BLaER1 (cell line): Measurements from ENCODE around the gene RAC3.
A peak's percentile ranks its signal among the peaks of the same experiment; 100 is the strongest.

Source experiments
- H3K27ac ChIP-seq: shearing (Covaris generic); formaldehyde crosslinking; 2 replicates; pipeline ENCODE4 v1.8.1; 2022
- H3K27me3 ChIP-seq: shearing (Covaris generic); formaldehyde crosslinking; 2 replicates; pipeline ENCODE4 v1.8.1; 2022
- H3K36me3 ChIP-seq: shearing (Covaris generic); formaldehyde crosslinking; 2 replicates; pipeline ENCODE4 v1.8.1; 2022
- H3K4me1 ChIP-seq: shearing (Covaris generic); formaldehyde crosslinking; 2 replicates; pipeline ENCODE4 v1.8.1; 2022
- H3K4me2 ChIP-seq: shearing (Covaris generic); formaldehyde crosslinking; 2 replicates; pipeline ENCODE4 v1.8.1; 2022
- H3K4me3 ChIP-seq: shearing (Covaris generic); formaldehyde crosslinking; 2 replicates; pipeline ENCODE4 v1.8.1; 2022
- H3K9ac ChIP-seq: shearing (Covaris generic); formaldehyde crosslinking; 2 replicates; pipeline ENCODE4 v1.8.1; 2022
- H3K9me3 ChIP-seq: shearing (Covaris generic); formaldehyde crosslinking; 2 replicates; pipeline ENCODE4 v1.8.1; 2022
- H4K20me1 ChIP-seq: shearing (Covaris generic); formaldehyde crosslinking; 2 replicates; pipeline ENCODE4 v1.8.1; 2022
- Cebpa-rat ChIP-seq: shearing (Covaris generic); IDR thresholded peaks from 2 replicates; pipeline ENCODE4 v1.8.1; 2022

Gene RAC3

GRCh38 chr17:82053130-82053529 is 21.7 kb downstream of the RAC3 start:
- peak overlapping the region; percentile 98 for H3K4me3 ChIP-seq
- TF ChIP-seq Cebpa-rat = no peak
- H4K20me1 ChIP-seq = peaks cover 61% of the 10 kb centered on the region
- H3K9me3 ChIP-seq = no peaks in the 10 kb centered on the region
- H3K4me1 ChIP-seq = peaks cover 55% of the 10 kb centered on the region
- H3K36me3 ChIP-seq = peaks cover 74% of the 10 kb centered on the region
- peak overlapping the region; percentile 88 for H3K9ac ChIP-seq
- H3K27ac ChIP-seq = no peak overlapping the region
- H3K27me3 ChIP-seq = no peaks in the 10 kb centered on the region
- H3K4me2 ChIP-seq = peak overlapping the region; percentile 98

- Histone ChIP-seq H3K36me3 (peaks cover 74% of the 10 kb centered on the region), H3K4me2 (peak overlapping the region; percentile 98; the same call in 1 of the 2 replicates), H4K20me1 (peaks cover 67% of the 10 kb centered on the region), H3K27me3 (no peaks in the 10 kb centered on the region), H3K9me3 (no peaks in the 10 kb centered on the region), H3K27ac (no peak overlapping the region), H3K4me3 (peak overlapping the region; percentile 98; the same call in 1 of the 2 replicates), H3K9ac (peak overlapping the region; percentile 88; the same call in 1 of the 2 replicates), H3K4me1 (peaks cover 59% of the 10 kb centered on the region)
- no peak for TF ChIP-seq Cebpa-rat
Observed at GRCh38 chr17:82053556-82054263, 22.2 kb downstream of the RAC3 start.

- Histone ChIP-seq H3K9me3 (no peaks in the 10 kb centered on the region), H3K36me3 (peaks cover 74% of the 10 kb centered on the region), H3K27me3 (no peaks in the 10 kb centered on the region), H3K9ac (no peak overlapping the region), H3K4me2 (no peak overlapping the region), H3K4me3 (no peak overlapping the region), H4K20me1 (peaks cover 75% of the 10 kb centered on the region), H3K4me1 (peaks cover 67% of the 10 kb centered on the region), H3K27ac (no peak overlapping the region)
- no peak for TF ChIP-seq Cebpa-rat
Observed at GRCh38 chr17:82054351-82055022, 23.0 kb downstream of the RAC3 start.

GRCh38 chr17:82055023-82055964 is 23.8 kb downstream of the RAC3 start:
- peaks cover 69% of the 10 kb centered on the region for H3K4me1 ChIP-seq
- no peak for TF ChIP-seq Cebpa-rat
- no peaks in the 10 kb centered on the region for H3K9me3 ChIP-seq
- H3K27me3 ChIP-seq = no peaks in the 10 kb centered on the region
- H3K9ac ChIP-seq = no peak overlapping the region
- peaks cover 83% of the 10 kb centered on the region for H4K20me1 ChIP-seq
- peaks cover 74% of the 10 kb centered on the region for H3K36me3 ChIP-seq
- no peak overlapping the region for H3K4me2 ChIP-seq
- H3K27ac ChIP-seq = no peak overlapping the region
- H3K4me3 ChIP-seq = no peak overlapping the region

- no peak for TF ChIP-seq Cebpa-rat
- Histone ChIP-seq H3K4me2 (no peak overlapping the region), H3K27ac (no peak overlapping the region), H3K9me3 (no peaks in the 10 kb centered on the region), H3K9ac (no peak overlapping the region), H4K20me1 (peaks cover 90% of the 10 kb centered on the region), H3K4me1 (peaks cover 65% of the 10 kb centered on the region), H3K36me3 (peaks cover 80% of the 10 kb centered on the region), H3K4me3 (no peak overlapping the region), H3K27me3 (no peaks in the 10 kb centered on the region)
Observed at GRCh38 chr17:82055965-82056728, 24.7 kb downstream of the RAC3 start.

GRCh38 chr17:82056729-82057621 is 25.5 kb downstream of the RAC3 start:
- no peaks in the 10 kb centered on the region for H3K9me3 ChIP-seq
- H3K4me3 ChIP-seq = no peak overlapping the region
- no peak overlapping the region for H3K27ac ChIP-seq
- TF ChIP-seq Cebpa-rat = no peak
- H3K4me1 ChIP-seq = peaks cover 65% of the 10 kb centered on the region
- peaks cover 92% of the 10 kb centered on the region for H4K20me1 ChIP-seq
- peaks cover 87% of the 10 kb centered on the region for H3K36me3 ChIP-seq
- H3K27me3 ChIP-seq = no peaks in the 10 kb centered on the region
- H3K4me2 ChIP-seq = peak overlapping the region; percentile 5; the same call in 1 of the 2 replicates
- H3K9ac ChIP-seq = no peak overlapping the region

- no peak overlapping the region for H3K27ac ChIP-seq
- H3K9ac ChIP-seq = peak overlapping the region; percentile 54; the same call in 1 of the 2 replicates
- no peaks in the 10 kb centered on the region for H3K9me3 ChIP-seq
- peak overlapping the region; percentile 72 for H3K4me2 ChIP-seq
- peaks cover 55% of the 10 kb centered on the region for H3K4me1 ChIP-seq
- peaks cover 97% of the 10 kb centered on the region for H3K36me3 ChIP-seq
- no peak overlapping the region for H3K4me3 ChIP-seq
- TF ChIP-seq Cebpa-rat = no peak
- peaks cover 87% of the 10 kb centered on the region for H4K20me1 ChIP-seq
- no peaks in the 10 kb centered on the region for H3K27me3 ChIP-seq
Observed at GRCh38 chr17:82058230-82058854, 26.9 kb downstream of the RAC3 start.

- Histone ChIP-seq H3K4me2 (peak overlapping the region; percentile 72), H3K36me3 (peaks cover 97% of the 10 kb centered on the region), H3K4me3 (no peak overlapping the region), H3K27me3 (no peaks in the 10 kb centered on the region), H4K20me1 (peaks cover 87% of the 10 kb centered on the region), H3K9ac (peak overlapping the region; percentile 54; the same call in 1 of the 2 replicates), H3K9me3 (no peaks in the 10 kb centered on the region), H3K27ac (peak overlapping the region; percentile 63; the same call in 1 of the 2 replicates), H3K4me1 (peaks cover 55% of the 10 kb centered on the region)
- TF ChIP-seq Cebpa-rat = no peak
Observed at GRCh38 chr17:82058855-82059249, 27.4 kb downstream of the RAC3 start.
